Panc1 (cell line): ENCODE measurements around the gene BTBD3.

Experiments used
- CTCF ChIP-seq: fragments of 450-650 bp; IDR thresholded peaks from 2 replicates; pipeline ENCODE4 v1.5.1; 2017; ENCODE audit warnings: mild to moderate bottlenecking
- POLR2AphosphoS5 ChIP-seq: IDR thresholded peaks from 2 replicates; pipeline ENCODE4 v1.6.1; 2012; ENCODE audit warnings: mild to moderate bottlenecking, low read depth, low read length, moderate library complexity
- TCF7L2 ChIP-seq: IDR thresholded peaks from 2 replicates; pipeline ENCODE4 v1.6.1; 2011; ENCODE audit warnings: mild to moderate bottlenecking, low read depth, low read length, inconsistent platforms

GRCh38 chr20:11919581-11919980 lies 1.9 kb downstream of the BTBD3 start:
- no peak for TF ChIP-seq CTCF
- TF ChIP-seq TCF7L2, result no peak
- no peak for TF ChIP-seq POLR2AphosphoS5
